CD4-positive, alpha-beta T cell treated with Interleukin-1 beta for 1 hour (primary cell): ENCODE measurements around the gene DOCK4.
A peak's percentile ranks its signal among the peaks of the same experiment; 100 is the strongest.

Source experiments
- DNase-seq, 2 donors: peaks; one replicate each; pipeline ENCODE4 v3.0.0-alpha.2; 2020 to 2022

Gene DOCK4

DNA sequence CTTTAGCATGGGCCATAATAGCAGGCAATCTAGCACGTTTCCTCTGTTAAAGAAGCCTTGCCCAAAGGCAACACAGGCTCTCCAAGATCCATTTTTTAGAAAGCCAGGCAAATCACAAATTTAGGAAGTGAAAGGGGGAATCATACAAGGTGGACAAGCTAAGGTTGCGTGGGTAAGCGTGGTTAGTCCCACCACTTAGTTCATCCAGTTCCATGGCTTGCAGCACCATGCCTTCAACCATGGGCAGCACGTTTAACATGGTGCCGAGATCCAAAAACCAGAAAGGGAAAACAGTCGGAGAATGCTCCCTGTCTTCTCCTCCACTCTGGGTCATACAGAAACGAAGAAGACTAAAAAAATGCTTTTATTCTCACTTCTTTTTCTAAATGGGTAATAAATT, 409.5 kb downstream of the DOCK4 start:
- peak in 1 of 2 donors; percentile 1 for DNase-seq

DNA sequence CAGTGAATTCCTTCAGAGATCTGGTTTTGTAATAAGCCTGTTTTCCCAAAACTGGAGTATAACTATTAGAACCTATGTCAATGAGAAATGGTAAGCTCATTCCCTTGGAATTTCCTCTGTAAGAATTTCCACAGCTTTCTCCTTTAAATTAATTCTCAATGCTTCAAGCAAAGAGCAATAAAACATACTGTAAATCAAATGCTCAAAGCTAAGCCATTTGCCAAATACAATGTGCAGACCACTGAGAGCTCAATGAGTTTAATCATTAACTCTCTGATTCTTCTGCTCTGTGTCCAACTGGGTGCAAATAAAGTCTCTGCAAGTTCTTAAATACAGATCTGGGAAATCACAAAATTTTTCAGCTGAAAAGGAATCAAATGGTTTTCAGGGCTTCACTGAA, 416.3 kb downstream of the DOCK4 start:
- no peak for DNase-seq

DNA sequence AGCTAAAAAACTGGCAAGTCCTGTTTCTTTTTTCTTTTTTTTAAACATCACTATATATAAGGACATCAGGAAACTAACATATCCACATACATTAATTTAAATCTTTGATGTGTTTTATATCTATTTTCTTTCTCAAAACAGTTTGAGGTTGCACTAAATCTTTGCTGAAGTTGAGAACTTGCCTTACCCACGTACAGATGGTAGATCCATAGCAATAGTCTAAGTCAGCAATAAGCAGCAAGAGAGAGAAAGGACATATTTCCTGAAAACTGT, 417.2 kb downstream of the DOCK4 start:
- DNase-seq, result no peak

DNA sequence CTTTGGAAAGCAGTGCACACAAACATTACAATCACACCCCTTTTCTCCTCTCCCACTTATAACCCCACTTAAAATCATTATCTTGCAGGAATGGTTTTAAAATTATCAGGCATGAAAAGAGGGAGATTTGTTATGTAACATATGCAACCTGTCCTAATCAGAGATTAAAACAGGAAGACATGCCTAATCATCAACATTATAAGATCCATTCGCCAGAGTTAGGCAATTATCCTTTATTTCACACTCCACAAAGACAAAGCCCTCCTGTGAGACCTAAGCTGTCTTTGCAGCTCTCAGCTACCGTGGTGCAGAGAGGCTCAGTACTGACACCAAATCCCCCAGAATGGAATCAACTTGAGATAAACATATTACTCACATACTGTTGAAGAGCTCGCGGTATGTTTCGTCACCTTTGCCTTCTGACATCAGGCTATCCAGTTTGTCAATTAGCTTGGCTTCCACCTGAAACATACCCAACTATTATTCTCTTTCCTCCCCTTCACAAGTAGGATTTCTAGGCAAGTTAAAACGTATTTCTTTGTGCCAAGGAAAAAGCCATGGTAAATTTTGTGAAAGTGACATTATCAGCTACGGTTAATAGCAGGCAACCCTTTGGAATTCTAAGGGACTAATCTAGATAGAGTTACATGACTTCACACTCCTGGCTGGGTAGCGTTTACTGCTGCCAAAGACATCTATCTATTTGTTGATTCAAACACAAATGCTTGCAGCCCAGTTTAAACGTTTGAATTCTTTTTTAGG, 417.7 kb downstream of the DOCK4 start:
- no peak for DNase-seq

DNA sequence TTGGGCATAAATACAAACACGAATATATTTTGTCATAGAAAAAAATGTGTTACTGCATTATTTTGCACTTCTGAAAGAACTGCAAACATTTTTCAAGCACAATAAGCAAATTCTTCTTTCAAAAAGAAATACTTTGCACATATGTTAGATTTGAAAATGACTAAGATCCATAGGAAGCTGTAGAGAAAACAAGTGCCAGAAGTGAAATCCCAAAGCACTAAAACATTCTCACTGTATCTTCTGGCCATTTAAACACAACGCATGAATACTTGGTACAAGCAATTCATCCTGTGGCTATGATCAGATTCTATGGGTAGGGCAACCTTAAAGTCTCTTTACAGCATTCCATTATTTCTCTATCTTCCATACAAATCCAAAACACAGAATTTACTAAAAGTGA, 418.5 kb downstream of the DOCK4 start:
- no peak for DNase-seq

DNA sequence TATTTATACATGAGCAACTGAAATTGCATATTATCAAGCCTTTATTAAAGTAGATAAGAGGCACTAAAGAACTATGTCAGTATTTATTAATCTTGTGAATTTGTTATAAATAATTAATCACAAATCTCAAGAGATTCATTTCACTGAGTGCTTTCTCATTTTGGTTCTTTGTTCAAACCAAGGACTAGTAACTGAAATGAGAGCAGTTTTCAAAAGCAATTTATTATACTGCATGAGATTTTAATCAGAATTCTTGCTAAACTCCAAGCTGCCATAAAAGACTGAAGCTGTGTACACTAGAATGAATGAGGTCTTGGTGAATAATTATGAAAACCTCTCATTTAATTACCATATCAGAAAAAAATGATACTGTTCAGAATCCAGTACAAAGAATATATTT, 419.1 kb downstream of the DOCK4 start:
- DNase-seq, result no peak

DNA sequence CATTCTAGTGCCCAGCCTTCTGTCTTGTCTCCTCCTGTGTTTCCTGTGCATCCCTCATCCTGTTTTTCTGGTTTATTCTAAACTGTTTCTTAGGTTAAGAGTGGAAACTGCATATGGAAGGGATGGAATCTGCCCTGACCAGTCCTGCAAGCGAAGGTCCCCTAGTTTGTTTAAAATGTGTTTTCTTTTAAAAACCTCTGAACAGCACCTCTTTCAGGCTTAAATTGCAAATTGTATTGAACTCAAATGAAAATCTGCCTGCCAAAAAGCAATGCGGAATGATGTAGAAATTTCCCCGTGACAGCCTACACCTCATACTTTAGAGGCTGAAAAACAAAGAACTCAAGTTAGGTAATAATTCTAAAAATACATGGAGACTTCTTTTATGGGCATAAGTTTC, 421.1 kb downstream of the DOCK4 start:
- DNase-seq, result no peak

DNA sequence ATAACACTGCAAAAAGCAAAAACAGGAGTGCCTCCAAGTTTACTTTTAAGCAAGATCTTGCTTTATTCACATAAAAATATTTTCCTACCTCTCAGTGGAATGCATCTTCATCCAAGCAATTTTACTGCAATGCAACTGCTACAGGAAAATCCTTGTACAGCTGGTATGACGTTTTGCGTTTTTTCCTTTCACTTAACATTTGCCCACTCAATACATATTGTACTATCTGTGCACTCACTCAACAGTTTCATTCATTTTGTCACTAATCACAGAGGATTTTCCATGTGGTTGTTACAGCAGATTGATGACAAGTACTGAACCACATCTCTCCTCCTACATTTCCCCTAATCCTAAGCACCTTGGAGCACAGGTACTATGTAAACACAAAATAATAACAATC, 421.9 kb downstream of the DOCK4 start:
- DNase-seq, result no peak

DNA sequence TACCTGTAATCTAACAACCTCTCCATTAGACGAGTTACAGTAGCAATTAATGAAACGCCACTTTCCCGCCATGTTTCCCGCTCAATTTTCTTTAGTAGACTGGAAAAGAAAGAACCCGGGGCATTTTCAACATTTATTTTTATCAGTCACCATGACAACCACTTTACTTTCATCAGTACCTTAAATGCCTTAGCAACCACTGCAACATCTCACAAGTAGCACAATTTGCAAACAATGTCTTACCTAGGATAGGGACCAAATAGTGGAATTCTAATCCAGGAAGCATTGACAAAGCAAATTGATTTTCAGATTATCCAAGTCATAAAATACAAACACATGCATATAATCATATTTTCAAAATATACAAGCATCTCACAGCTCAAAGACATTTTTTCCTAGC, 422.3 kb downstream of the DOCK4 start:
- no peak for DNase-seq

DNA sequence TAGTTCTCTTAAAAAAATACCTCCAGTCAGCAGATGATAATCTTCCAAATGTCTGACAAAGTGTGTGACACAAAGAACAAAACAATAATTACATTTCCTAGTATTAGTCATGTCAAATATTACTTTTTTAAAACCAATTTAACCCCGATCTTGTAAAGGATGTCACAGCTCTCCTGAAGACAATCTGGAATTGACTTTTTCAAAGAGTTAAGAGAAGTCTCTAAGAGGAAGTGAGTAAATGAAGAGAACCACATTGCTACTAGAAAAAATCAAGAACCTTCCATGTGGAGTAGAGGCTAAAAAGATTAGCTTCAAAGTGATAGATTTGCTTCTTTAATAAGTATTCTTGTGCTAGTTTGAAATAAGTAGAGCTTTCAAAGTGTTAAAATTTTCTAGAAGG, 425.7 kb downstream of the DOCK4 start:
- no peak for DNase-seq

DNA sequence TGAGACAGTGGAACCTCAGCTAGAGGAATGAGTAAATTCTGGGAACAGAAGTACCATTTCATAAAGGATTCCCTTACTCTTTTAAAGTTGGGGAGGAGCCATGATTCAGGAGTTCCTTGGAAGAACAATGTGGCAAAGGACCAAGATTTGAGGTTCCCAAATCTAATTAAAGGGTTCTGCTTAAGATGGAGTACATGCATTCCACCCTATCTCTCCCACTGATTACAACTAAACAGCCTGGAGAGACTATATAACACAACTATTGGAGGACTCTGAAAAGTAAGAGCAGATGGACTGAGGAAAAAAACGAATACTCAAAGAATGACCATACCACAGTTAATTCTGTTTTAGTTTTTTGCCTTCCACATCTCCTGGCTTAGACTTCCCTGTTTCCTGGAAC, 431.0 kb downstream of the DOCK4 start:
- DNase-seq, result no peak

DNA sequence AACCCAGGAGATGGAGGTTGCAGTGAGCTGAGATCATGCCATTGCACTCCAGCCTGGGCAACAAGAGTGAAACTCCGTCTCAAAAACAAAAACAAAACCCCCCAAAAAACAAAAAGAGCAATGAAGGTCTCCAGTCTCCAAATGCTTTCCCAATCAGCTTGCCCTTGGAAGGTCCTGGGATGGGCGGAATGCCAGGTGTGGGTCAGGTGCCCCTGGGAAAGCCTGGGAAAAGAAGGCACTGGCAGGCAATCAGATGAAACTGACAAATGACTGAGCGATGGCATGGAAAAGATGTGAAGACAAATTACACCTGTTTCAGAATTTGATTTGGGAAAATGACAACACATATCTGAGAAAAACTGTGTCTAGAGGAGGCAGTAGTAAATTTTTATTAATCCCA, 433.5 kb downstream of the DOCK4 start:
- DNase-seq, result no peak

DNA sequence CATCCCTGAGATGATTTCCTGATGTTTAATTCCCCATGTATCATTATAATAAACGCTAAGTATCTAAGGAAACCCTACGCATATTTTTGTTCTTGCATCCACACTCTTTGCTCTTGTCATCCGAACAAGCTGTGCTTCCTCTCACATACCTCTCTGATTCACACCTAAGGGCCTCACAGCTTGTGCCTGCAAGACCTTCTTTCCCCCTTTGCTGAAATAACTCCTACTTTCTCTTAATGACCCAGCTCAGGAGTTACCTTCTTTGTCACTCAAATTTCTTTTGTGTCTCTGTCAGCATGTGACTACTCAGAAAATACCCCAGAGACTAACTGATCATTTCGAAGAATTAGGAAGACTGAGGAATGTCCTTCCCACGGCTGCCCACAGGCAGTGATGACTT, 434.6 kb downstream of the DOCK4 start:
- DNase-seq, result no peak

DNA sequence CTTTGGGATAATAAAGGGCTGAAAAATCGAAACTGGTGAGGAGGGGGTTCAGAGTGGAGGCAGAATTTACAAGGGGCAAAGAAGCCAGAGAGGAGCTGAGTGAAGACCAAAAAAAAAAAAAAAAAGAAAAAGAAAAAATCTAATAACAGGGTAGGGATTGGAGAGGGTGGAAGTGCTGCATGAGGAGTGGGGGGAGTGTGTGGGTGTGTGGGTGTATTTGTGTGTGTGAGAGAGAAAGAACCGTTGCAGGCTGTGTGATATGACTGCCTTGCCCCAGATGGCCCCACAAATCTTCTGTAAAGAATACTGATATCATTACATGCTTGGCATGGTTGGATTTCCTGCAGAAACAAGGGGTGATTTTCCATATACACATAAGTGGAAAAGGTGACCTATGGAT, 436.1 kb downstream of the DOCK4 start:
- DNase-seq, result no peak

DNA sequence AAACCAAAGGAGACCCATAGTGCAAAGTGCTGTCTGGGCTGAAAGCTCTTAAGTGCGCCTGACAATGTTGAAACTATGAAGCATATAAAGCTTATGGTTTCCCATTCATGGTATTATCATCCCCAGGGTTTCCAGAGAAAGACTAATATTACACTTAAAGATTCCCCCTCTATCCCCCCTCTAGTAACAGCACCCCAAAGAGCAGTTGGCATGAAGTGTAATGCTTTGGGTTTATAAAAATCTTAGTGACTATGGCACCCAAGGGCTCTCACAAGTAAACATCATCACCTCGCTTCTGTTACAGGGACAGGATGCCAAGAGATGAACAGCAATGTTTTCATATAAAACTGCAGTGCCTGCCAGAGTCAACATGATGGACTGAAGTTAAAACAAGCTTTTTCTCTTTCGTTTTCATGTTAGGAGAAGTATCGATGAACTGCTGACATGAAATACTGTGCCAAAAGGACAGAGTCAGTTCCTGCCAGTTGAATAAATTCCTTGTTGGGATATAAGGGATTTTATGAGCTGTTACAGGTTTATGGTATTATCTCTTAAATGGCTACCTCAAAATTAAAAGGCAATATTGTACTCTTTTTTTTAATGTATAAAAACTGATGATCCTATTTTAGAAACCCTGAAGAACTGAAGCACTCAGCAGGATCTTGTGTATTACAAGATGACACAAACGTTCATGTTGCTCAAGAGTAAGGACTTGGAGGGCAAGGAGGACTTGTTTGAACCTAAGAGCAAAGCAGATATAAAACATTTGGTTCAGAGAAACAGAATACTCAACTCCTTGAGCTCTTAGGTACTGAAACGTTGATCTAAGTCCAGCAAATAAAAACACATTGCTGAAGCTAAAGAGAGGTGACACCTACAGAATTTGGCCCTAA, 440.2 kb downstream of the DOCK4 start:
- DNase-seq, result no peak

DNA sequence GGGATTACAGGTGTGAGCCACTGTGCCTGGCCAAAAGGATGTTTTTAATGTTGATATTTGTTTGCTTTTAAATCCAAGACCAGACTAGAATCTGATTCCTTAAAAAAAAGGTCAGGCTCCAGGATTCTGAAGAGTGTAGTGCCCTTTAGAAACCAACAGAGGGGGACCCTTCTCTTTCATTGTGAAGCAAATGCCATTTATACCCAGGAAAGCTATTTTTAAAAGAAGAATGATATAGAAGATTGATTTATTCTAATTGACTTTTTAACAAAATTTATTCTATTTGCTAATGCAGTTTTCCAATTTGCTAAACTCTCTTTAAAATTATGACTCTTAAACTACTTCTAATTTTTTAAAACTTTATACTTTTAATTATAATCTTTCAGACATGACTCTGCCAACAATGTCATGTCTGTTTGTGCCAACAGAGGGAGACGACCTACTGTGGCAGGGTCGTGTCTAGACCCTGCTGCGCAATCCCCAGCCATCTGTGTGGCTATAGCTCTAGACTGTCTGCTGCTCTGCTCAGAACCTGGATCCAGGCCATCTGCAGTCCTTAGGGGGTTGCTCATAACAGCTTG, 442.9 kb downstream of the DOCK4 start:
- DNase-seq, result no peak

DNA sequence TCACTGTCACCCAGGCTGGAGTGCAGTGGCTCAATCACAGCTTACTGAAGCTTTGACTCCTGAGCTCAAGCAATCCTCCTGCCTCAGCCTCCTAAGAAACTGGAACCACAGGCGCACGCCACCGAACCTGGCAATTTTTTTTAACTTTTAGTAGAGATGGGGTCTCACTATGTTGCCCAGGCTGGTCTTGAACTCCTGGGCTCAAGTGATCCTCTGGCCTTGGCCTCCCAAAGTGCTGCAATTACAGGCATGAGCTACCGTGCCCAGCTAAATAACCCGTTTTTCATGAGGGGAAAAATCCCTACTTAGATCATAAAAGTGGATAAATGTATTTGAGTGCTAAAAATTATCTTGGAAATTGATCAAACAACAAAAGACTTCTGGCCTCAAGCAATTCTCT, 443.4 kb downstream of the DOCK4 start:
- DNase-seq, result no peak

DNA sequence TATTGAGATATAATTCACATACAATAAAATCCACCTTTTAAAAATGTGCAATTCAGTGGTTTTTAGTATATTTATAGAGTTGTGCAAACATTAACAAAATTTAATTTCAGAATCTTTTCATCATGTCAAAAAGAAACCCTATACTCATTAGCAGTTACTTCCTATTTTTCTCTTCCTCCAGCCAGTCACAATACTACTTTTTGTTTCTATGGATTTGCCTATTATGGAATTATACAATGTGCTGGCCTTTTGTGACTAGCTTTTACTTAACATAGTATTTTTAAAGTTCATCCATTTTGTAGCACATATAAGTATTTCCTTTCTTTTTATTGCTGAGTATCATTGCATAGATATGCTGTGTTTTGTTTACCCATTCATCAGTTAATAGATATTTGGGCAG, 444.0 kb downstream of the DOCK4 start:
- DNase-seq, result no peak

DNA sequence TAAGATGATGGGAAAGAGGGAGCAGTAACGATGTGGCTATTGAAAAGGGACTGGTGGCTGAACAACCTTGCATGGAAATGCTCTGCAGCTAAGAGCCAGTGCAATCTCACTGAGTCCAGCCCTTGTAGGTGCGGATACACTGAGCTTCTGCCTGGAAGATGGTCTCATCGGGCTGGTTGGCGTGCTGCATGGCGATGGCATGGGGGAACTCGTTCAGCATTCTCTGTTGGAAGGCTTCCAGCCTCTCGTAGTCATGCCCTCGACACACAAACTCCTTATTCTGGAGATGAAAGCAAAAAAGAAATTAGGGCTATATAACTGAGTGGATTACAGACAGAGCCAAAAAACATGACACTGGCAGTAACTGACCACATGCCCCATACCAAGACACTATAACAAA, 446.2 kb downstream of the DOCK4 start:
- no peak for DNase-seq

DNA sequence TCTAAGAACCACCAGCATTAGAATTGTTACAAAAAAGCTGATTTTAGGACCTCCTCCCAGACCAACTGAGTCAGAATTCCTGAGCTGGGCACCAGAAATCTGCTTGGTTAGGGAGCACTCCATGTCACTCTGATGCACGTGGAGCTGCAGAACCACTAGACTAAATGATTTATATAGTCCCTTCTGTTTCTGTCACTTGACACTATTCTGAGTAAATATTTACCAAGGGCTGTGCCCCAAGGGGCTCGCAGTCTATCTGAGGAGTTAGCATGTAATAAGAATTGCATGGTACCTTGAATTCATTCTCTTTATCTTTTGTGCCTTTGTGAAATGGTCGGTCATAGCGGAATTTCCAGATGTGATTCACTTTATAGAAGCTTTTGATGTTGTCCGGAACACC, 447.9 kb downstream of the DOCK4 start:
- DNase-seq, result no peak

DNA sequence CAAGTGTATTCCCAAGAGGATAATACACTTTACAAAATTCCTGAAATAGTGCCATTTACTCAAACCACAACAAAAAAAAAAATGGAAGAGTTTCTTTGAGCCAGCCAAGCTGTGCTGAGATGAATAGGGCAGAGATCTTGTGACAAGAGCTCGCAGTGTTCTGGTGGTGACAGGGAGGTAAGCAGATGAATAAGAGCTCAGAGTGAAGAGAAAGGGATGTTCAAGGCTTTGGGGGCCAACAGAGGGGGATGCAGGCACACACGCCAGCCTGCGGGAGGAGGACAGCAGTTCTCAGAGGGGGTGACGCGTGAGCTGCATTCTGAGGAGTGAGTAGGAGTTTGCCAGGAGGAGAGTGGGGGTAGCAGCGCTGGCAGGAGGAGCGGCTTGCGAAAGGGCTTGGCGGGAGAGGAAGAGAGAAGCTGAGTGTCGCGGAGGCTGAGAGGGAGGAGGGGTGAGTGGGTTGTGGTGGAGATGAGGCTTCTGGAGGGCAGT, 449.5 kb downstream of the DOCK4 start:
- DNase-seq, result no peak

DNA sequence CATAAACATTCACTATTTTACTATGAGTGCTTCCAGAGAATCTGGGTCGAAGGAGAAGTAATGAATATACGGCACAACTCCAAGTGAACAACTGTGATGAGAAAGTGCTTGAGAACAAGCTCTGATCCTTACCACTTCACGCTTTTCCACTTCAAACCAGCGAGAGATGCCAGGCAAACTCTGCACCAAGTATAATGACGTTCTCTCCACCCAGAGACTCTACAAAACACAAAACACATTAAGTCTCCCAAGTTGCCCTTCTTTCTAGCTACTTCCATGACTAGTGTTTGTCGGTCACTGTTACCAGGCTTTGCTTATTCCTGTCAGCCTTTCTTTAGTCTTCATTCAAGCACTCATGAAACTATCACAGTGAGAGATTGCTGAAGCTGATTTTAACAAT, 450.8 kb downstream of the DOCK4 start:
- DNase-seq, result no peak

DNA sequence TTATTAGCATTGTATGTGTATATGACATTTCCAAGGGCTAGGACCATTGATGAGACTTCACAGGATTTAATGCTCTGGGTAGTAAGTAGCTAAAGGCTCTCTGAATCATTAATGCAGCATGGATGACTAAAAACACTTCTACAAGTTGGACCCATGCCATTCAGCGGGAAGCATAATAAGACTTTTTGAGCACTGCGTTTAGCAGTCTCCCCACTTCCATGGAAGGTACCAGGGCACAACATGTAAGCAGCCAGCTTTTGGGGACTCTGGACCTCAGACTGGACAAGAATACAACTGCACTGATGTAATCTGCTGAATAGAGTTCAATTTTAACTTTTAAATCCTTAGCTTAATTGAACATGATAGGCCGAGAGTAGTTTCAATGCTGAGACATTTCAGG, 452.2 kb downstream of the DOCK4 start:
- no peak for DNase-seq

DNA sequence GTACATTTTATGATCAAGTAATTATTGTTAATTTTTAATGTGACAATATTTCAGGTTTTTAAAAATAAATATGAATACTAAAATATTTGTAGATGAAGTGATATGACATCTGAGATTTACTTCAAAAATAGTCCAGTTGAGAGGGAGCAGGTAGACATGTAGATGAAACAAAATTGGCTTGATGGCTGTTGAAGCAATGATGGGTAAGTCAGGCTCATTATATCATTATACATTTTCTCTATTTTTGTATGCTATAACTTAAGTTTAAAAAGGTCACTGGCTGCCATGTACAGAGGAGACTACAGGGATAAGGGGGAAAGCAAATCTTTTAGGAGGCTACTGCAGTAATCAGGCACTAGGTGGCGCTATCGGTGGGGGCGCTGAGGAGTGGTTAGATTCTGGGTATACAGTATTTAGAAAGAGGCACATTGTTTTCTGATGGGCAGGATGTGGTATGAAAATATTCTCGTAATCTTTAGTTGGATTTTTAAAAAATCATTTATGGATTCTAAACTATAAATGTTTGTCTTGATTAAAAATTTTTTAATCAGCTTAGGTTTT, 454.1 kb downstream of the DOCK4 start:
- peak; percentile 38 to 49 for DNase-seq
